ENCODE measurements around the gene KBTBD6.
A peak's percentile ranks its signal among the peaks of the same experiment; 100 is the strongest.
"Not testable (repeated sequence)": the region's sequence is repeated elsewhere in the genome, so short reads cannot be mapped to it uniquely, and the experiment has no call there.

Gene KBTBD6

DNA sequence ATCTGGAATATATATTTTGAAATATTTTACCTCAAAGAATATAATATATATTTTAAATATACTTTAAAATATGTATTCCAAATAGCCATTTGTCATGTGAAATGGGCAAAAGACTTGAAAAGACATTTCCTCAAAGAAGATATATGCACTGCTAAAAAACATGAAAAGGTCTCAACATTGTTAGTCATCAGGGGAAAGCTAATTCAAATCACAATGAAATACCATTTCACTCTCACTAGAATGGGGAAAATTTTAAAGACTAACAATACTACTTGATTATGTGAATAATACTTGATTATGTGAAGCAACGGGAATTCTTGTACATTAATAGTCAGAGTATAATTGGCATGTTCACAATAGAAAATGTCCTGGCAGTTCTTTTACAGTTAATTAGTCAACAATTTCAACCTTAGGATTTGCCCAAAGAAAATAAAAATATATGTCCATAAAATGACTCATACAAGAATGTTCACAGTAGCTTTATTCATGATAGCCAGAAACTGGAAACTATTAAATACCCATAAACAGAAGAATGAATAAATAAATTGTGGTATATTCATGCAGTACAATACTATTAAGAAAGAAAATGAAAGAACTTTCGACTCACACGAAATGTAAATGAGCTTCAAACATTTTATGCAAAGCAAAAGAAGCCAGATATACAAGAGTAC is 6.8 kb upstream of the KBTBD6 start:
- no peak overlapping the region for H3K27ac ChIP-seq
- no peak for DNase-seq
- no peaks in the 10 kb centered on the region for H3K36me3 ChIP-seq
- intact Hi-C loops (cut with DNase I; ENCODE audit: low total_unique reads) = no loop called here
- no peak overlapping the region for H3K4me3 ChIP-seq
- no peaks in the 10 kb centered on the region for H3K4me1 ChIP-seq
- H3K9me3 ChIP-seq = no peaks in the 10 kb centered on the region
- TF ChIP-seq, protein P1, sequence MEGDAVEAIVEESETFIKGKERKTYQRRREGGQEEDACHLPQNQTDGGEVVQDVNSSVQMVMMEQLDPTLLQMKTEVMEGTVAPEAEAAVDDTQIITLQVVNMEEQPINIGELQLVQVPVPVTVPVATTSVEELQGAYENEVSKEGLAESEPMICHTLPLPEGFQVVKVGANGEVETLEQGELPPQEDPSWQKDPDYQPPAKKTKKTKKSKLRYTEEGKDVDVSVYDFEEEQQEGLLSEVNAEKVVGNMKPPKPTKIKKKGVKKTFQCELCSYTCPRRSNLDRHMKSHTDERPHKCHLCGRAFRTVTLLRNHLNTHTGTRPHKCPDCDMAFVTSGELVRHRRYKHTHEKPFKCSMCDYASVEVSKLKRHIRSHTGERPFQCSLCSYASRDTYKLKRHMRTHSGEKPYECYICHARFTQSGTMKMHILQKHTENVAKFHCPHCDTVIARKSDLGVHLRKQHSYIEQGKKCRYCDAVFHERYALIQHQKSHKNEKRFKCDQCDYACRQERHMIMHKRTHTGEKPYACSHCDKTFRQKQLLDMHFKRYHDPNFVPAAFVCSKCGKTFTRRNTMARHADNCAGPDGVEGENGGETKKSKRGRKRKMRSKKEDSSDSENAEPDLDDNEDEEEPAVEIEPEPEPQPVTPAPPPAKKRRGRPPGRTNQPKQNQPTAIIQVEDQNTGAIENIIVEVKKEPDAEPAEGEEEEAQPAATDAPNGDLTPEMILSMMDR (IDR thresholded peaks at IDR 0.05) = no peak
- no peaks in the 10 kb centered on the region for H3K27me3 ChIP-seq

DNA sequence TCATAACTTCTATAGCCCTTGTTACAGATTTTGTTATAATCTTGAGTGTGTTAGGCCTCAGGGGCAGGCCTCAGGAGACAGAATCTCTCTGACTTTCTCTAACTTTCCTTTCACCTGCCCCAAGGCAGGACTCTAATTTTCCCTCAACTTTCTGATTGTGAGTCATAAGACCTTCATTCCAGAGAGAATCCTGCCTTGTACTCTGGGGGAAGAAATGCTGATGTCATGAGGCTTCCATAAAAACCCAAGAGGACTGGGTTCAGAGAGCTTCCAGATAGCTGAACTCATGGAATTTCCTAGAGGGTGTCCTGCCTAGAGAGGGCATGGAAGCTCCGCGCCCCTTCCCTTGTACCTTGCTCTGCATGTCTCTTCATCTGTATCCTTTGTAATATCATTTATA is 5.3 kb upstream of the KBTBD6 start:
- TF ChIP-seq, protein P1 (IDR thresholded peaks at IDR 0.05) = no peak
- no peaks in the 10 kb centered on the region for H3K4me1 ChIP-seq
- H3K9me3 ChIP-seq = no peaks in the 10 kb centered on the region
- no peak overlapping the region for H3K4me3 ChIP-seq
- H3K36me3 ChIP-seq = no peaks in the 10 kb centered on the region
- intact Hi-C loops (cut with DNase I; ENCODE audit: low total_unique reads) = no loop called here
- H3K27me3 ChIP-seq = no peaks in the 10 kb centered on the region
- no peak overlapping the region for H3K27ac ChIP-seq
- no peak for DNase-seq

DNA sequence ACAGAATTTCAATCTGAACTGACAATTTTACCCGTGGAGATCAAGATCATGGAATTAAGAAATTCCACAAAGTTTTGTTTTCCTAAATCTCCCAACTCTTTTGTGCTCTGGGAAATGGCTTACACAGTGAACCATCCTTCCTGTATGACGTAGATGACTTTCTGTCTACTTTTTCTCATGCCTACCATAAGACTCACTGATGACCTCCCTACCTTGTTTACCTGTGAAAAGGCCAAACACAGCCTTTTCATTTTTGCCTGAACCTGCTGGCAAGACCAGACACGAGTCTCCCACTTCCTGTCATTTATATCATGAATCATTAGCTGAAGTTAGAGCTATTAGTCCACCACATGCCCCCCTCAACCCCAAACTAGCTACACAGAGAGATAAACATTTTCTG is 4.6 kb upstream of the KBTBD6 start:
- Histone ChIP-seq H3K27me3 (no peaks in the 10 kb centered on the region), H3K36me3 (no peaks in the 10 kb centered on the region), H3K9me3 (no peaks in the 10 kb centered on the region), H3K4me3 (no peak overlapping the region), H3K27ac (no peak overlapping the region), H3K4me1 (no peaks in the 10 kb centered on the region)
- intact Hi-C loops (cut with DNase I; ENCODE audit: low total_unique reads) = no loop called here
- TF ChIP-seq, protein P1 (IDR thresholded peaks at IDR 0.05) = no peak
- DNase-seq = no peak

DNA sequence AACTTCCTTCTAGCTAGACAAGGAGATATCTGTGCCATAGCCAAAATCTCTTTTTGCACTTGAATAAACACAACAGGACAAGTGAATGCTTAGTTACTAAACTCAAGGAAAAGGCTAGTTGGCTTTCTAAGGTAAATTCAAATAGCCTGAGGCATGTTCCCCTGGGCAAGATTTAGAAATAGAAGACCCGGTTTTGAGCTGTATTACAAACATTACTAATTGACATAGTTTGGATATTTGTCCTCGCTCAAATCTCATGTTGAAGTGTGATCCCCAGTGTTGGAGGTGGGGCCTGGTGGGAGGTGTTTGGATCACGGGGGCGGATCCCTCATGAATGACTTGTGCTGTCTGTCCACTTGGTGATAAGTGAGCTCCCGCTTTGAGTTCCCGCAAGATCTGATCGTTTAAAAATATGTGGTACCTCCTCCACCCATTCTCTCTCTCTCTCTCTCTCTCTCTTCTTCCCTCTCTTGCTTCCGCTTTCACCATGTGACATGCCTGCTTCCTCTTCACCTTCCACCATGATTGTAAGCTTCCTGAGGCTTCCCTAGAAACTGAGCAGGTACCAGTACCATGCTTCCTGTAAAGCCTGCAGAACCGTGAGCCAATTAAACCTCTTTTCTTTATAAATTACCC is 3.9 kb upstream of the KBTBD6 start:
- no peak overlapping the region for H3K4me3 ChIP-seq
- H3K4me1 ChIP-seq = peaks cover 0 to 7% (median 2%) of the 10 kb centered on the region in 4 donors
- TF ChIP-seq, protein P1 (IDR thresholded peaks at IDR 0.05) = no peak
- H3K27me3 ChIP-seq = no peaks in the 10 kb centered on the region
- DNase-seq = no peak
- intact Hi-C loops (cut with DNase I; ENCODE audit: low total_unique reads) = no loop called here
- H3K27ac ChIP-seq = no peak overlapping the region
- no peaks in the 10 kb centered on the region for H3K36me3 ChIP-seq
- no peaks in the 10 kb centered on the region for H3K9me3 ChIP-seq

DNA sequence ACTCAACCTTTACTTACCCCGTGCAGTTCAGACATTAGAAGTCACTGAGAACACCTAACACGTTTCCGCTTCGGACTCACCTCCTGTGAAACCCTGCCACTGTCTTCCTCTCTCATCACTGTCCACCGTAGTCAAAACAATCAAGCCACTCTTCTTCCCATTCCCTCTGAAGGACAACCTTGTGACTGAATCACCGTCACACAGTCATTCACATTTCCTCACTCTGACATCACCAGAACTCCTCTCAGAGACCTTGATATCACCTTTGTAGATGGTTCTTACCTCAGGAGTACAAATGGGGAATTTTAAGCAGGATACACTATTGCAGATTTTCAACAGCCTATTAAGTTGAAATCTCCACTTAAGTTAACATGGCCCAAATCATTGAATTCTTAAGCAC is 1.3 kb upstream of the KBTBD6 start:
- Histone ChIP-seq H3K4me3 (no peak overlapping the region), H3K36me3 (no peaks in the 10 kb centered on the region), H3K9me3 (no peaks in the 10 kb centered on the region), H3K27ac (no peak overlapping the region), H3K4me1 (peaks cover 0 to 31% (median 14%) of the 10 kb centered on the region in 4 donors), H3K27me3 (no peaks in the 10 kb centered on the region)
- DNase-seq = no peak
- TF ChIP-seq, protein P1 (IDR thresholded peaks at IDR 0.05) = no peak
- intact Hi-C loops (cut with DNase I; ENCODE audit: low total_unique reads) = loop anchor here (2.0 to 5.0 kb wide), 2 partner anchors 61 to 82 kb away; partner anchors contain the start of gene KBTBD7

DNA sequence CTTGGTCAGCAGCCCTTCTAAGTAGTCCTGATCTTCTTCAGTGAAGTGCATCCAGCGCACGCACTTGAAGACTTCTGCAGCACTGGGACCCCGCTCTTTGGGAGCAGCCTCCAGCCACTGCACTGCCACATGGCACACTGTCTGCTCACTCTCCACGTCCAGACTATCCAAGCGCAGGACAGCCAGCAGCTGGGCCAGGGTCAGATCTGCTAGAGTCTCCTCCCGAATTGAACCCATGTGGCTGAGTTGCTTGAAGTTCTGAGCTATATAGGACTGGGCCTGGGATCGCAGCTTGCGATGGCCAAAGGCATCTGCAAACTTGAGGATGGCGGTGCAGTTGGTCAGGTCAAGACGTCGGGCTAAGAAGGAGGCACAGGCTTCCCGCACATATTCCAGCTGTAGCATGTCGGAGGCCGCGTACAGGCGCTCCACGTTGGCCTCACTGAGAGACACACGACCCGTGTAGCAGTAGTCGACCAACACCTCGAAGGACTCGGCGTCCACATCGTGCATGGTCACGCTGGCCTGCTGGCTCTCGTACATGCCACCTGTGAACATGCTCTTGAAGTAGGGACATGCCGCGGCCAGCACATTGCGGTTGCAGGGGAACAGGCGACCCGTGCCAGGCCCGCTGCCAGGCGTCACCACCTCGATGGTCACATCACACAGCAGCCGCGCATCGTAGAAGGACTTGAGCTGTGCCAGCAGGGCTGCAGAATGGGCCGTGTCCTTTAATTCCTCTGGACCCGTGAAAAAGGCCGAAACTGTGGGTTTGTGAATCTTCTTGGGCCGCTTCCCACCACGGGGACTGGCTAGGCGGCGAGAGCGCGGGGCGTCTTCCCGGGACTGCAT is 716 bp downstream of the KBTBD6 start:
- H3K36me3 ChIP-seq, H3K9me3 ChIP-seq, H3K27me3 ChIP-seq, DNase-seq: not testable (repeated sequence)
- peaks cover 0 to 45% (median 16%) of the 10 kb centered on the region in 4 donors for H3K4me1 ChIP-seq
- intact Hi-C loops (cut with DNase I; ENCODE audit: low total_unique reads) = loop anchor here (2.0 to 5.0 kb wide), 2 partner anchors 63 to 80 kb away; partner anchors contain the start of gene KBTBD7
- peak overlapping the region; percentile 75 to 82 for H3K27ac ChIP-seq
- peak overlapping the region; percentile 61 to 86 for H3K4me3 ChIP-seq

DNA sequence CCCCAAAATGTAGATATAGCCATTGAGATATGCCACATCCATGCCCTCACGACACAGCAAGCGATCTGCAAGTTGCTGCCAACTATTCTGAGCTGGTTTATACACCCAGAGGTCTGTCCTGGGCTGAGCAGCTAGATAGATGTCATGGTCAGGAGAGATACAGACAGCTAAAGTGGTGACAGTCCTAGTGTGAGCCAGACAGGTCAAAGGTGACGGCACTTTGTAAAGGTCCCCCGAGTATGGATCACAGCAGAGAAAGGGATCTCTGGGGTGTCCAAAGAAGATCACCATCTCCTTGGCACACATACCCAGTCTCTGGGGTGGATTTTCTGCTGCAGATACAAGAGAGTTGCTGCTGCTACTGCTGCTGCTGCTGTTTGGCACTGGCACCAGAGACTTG is 1.4 kb downstream of the KBTBD6 start:
- H3K27me3 ChIP-seq, H3K4me3 ChIP-seq, H3K9me3 ChIP-seq, H3K36me3 ChIP-seq, H3K27ac ChIP-seq, DNase-seq: not testable (repeated sequence)
- intact Hi-C loops (cut with DNase I; ENCODE audit: low total_unique reads) = loop anchor here (5.0 kb wide), 1 partner anchor 79 kb away; no protein-coding TSS in a partner anchor
- H3K4me1 ChIP-seq = peaks cover 0 to 45% (median 16%) of the 10 kb centered on the region in 4 donors

Measured in tibial artery (tissue), 4 donors.